K562 (cell line): ENCODE results near the gene ZZZ3. TPM values are rescaled to one million over a fixed set of nuclear protein-coding genes. Genes with fewer than 3 reads are reported as not detected.
A peak's percentile ranks its signal among the peaks of the same experiment; 100 is the strongest.

Experiments used
- ATF2 ChIP-seq: sonication (generic); formaldehyde crosslinking; IDR thresholded peaks from 2 replicates; pipeline ENCODE4 v1.8.1; 2022; ENCODE audit warnings: missing genetic modification reagents
- ATF3 ChIP-seq, 2 experiments: fragments of 450-650 bp in 1 of 2; sonication (generic) in 1 of 2; formaldehyde crosslinking in 1 of 2; IDR thresholded peaks in 1 of 2; conservative IDR thresholded peaks in 1 of 2; 2 replicates each; pipeline versions ENCODE4 v1.6.1 to v1.8.1; 2016 to 2023; ENCODE audit warnings: mild to moderate bottlenecking in 2 of 2, moderate library complexity in 2 of 2, inconsistent platforms in 1 of 2, missing genetic modification reagents in 1 of 2
- DPF2 ChIP-seq: fragments of 450-650 bp; IDR thresholded peaks from 2 replicates; pipeline ENCODE4 v1.6.1; 2016
- E2F5 ChIP-seq: sonication (generic); formaldehyde crosslinking; IDR thresholded peaks from 2 replicates; pipeline ENCODE4 v1.8.0; 2022; ENCODE audit warnings: mild to moderate bottlenecking, missing genetic modification reagents
- FOXK2 ChIP-seq, 2 experiments: fragments of 450-650 bp; IDR thresholded peaks in 1 of 2; conservative IDR thresholded peaks in 1 of 2; 2 replicates each; pipeline ENCODE4 v1.6.1; 2016; ENCODE audit warnings: low read depth in 2 of 2, mild to moderate bottlenecking in 1 of 2
- FOXP1 ChIP-seq: sonication (generic); formaldehyde crosslinking; IDR thresholded peaks from 2 replicates; pipeline ENCODE4 v1.8.0; 2022; ENCODE audit warnings: mild to moderate bottlenecking, missing genetic modification reagents
- HLTF ChIP-seq: fragments of 450-650 bp; IDR thresholded peaks from 2 replicates; pipeline ENCODE4 v1.6.1; 2016
- JUND ChIP-seq, 2 experiments: IDR thresholded peaks; 2 replicates in 1 of 2; 3 replicates in 1 of 2; pipeline ENCODE4 v1.6.1; 2011; ENCODE audit warnings: borderline replicate concordance in 2 of 2, low read depth in 2 of 2, low read length in 2 of 2, improper control_type of control experiment in 1 of 2, missing biosample characterization in 1 of 2, missing genetic modification characterization in 1 of 2, missing genetic modification reagents in 1 of 2
- KAT2B ChIP-seq: IDR thresholded peaks from one replicate; pipeline ENCODE4 v1.6.1; 2012; ENCODE audit warnings: low read depth, mild to moderate bottlenecking, control low read depth, inconsistent platforms, low read length, moderate library complexity
- MBD2 ChIP-seq: sonication (generic); IDR thresholded peaks from 2 replicates; pipeline ENCODE4 v1.6.1; 2016; ENCODE audit warnings: low read depth, borderline replicate concordance
- MEF2D ChIP-seq: conservative IDR thresholded peaks from 2 replicates; pipeline ENCODE4 v1.6.1; 2016; ENCODE audit warnings: low read depth, missing genetic modification characterization, missing compliant biosample characterization
- MYC ChIP-seq, 2 experiments: fragments of 250-450 bp in 1 of 2; sonication (Bioruptor Pico) in 1 of 2; IDR thresholded peaks; 2 replicates each; pipeline versions ENCODE4 v1.5.1 to v1.6.1; 2012 to 2021; ENCODE audit warnings: low read depth in 2 of 2, borderline replicate concordance in 1 of 2, improper control_type of control experiment in 1 of 2, low read length in 1 of 2, mild to moderate bottlenecking in 1 of 2, moderate library complexity in 1 of 2
- PBX2 ChIP-seq, 2 experiments: IDR thresholded peaks in 1 of 2; conservative IDR thresholded peaks in 1 of 2; 2 replicates each; pipeline ENCODE4 v1.6.1; 2016; ENCODE audit warnings: low read depth in 2 of 2, mild to moderate bottlenecking in 1 of 2, missing compliant biosample characterization in 1 of 2, missing genetic modification characterization in 1 of 2, moderate library complexity in 1 of 2
- SMAD3 ChIP-seq: fragments of 450-650 bp; formaldehyde crosslinking; conservative IDR thresholded peaks from 2 replicates; pipeline ENCODE4 v1.4.0; 2020; ENCODE audit warnings: mild to moderate bottlenecking
- SNRNP70 ChIP-seq: fragments of 200-400 bp; formaldehyde crosslinking; optimal IDR thresholded peaks from 2 replicates; pipeline ENCODE3; 2017; ENCODE audit warnings: low read depth, low read length
- TCF7 ChIP-seq: sonication (generic); IDR thresholded peaks from 2 replicates; pipeline ENCODE4 v1.6.1; 2016; ENCODE audit warnings: antibody characterized with exemption, borderline replicate concordance
- ZEB2 ChIP-seq: fragments of 450-650 bp; IDR thresholded peaks from 2 replicates; pipeline ENCODE4 v1.6.1; 2016
- ZNF140 ChIP-seq: fragments of 250-450 bp; sonication (Bioruptor Pico); IDR thresholded peaks from 2 replicates; pipeline ENCODE4 v1.8.0; 2021; ENCODE audit warnings: moderate library complexity, mild to moderate bottlenecking, inconsistent platforms
- ZNF507 ChIP-seq: conservative IDR thresholded peaks from 2 replicates; pipeline ENCODE4 v1.6.1; 2017; ENCODE audit warnings: missing genetic modification characterization, missing compliant biosample characterization
- polyA plus RNA-seq, 8 experiments: library from polyadenylated mRNA; depleted of rRNA in 4 of 8; stranded (reverse) in 5 of 8; unstranded in 3 of 8; fragments of >200 nt; fragmentation: Nextera tagmentation in 2 of 8; fragmentation: Illumina TruSeq in 1 of 8; extraction: Ambion mirVana in 2 of 8; extraction: Trizol in 1 of 8; gene quantifications; 2 replicates each; pipeline versions ENCODE4 v1.2.1 to v1.2.3, GENCODE V29; 2011 to 2014; ENCODE audit warnings: inconsistent platforms in 1 of 8, missing spikeins in 1 of 8
- total RNA-seq, 7 experiments: library from RNA; depleted of rRNA in 6 of 7; stranded (reverse); fragments of >200 nt in 6 of 7; fragmentation: Illumina TruSeq in 2 of 7; extraction: Trizol in 2 of 7; gene quantifications; 2 replicates each; pipeline versions ENCODE4 v1.2.1 to v1.2.3, GENCODE V29; 2011 to 2021; ENCODE audit warnings: low replicate concordance in 1 of 7
- TF ChIP-seq, protein P1 (sequence below): IDR thresholded peaks from 2 replicates; pipeline ENCODE4 v1.6.1; 2012; ENCODE audit warnings: low read depth, low read length, improper control_type of control experiment, borderline replicate concordance

Gene ZZZ3
- total and polyA plus RNA-seq, 9 of the 15 experiments (the other 6 are each of a cell fraction or from before 2014, with no cell fraction given): 13.9 to 64.0 (median 36.7) TPM

DNA sequence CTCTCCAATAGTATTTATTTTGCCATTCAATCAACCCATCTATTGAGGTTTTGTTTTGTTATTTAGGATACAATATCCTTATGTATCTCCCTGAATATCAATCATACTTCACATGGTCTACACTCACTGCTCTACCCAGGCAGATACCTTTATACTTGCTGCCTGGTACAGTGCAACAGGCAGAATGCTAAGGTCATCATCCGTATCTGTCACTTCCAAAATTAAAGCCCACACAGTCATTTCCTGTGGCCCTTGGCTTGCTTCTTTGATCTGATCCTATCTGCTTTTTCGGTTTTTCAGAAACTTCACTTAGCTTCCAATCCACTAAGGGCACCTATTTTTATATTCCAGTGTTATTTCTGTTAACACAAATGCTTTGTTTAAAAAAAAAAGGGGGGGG, 22.3 kb upstream of the ZZZ3 start (continued):
- TF ChIP-seq TCF7: 0 out of 2 replicates have a peak, but pooled peaks have one; percentile 55
- TF ChIP-seq ZEB2: peak; percentile 48; the same call in 1 of the 2 replicates
- TF ChIP-seq, protein P1, sequence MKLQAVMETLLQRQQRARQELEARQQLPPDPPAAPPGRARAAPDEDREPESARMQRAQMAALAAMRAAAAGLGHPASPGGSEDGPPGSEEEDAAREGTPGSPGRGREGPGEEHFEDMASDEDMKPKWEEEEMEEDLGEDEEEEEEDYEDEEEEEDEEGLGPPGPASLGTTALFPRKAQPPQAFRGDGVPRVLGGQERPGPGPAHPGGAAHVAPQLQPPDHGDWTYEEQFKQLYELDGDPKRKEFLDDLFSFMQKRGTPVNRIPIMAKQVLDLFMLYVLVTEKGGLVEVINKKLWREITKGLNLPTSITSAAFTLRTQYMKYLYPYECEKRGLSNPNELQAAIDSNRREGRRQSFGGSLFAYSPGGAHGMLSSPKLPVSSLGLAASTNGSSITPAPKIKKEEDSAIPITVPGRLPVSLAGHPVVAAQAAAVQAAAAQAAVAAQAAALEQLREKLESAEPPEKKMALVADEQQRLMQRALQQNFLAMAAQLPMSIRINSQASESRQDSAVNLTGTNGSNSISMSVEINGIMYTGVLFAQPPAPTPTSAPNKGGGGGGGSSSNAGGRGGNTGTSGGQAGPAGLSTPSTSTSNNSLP: peak; percentile 86; the same call in 1 of the 2 replicates
- no peak for TF ChIP-seq FOXP1 (CRISPR knock-in tag)
- no peak for TF ChIP-seq MEF2D (tag)
- no peak for TF ChIP-seq KAT2B
- peak; percentile 91 for TF ChIP-seq DPF2
- peak; percentile 40; the same call in 1 of the 2 replicates for TF ChIP-seq JUND (IDR thresholded peaks at IDR 0.05; ENCODE audit: borderline replicate concordance, low read depth, low read length)
- no peak; the same call in 2 of the 3 replicates for TF ChIP-seq JUND (tag; IDR thresholded peaks at IDR 0.05; ENCODE audit: borderline replicate concordance, low read depth, low read length)
- no peak for TF ChIP-seq E2F5 (CRISPR knock-in tag)
- TF ChIP-seq ZNF140 (CRISPR knock-in tag): no peak
- peak; percentile 20; the same call in 1 of the 2 replicates for TF ChIP-seq MBD2
- TF ChIP-seq FOXK2 (conservative IDR thresholded peaks at IDR 0.05 in 1 of 2, IDR thresholded peaks at IDR 0.05 in 1 of 2; ENCODE audit: low read depth in 2 of 2): no peak
- TF ChIP-seq HLTF: no peak
- TF ChIP-seq ZNF507: no peak
- no peak for TF ChIP-seq SNRNP70
- TF ChIP-seq SMAD3 (CRISPR knock-in tag): no peak
- no peak for TF ChIP-seq ATF2 (CRISPR knock-in tag)
- no peak for TF ChIP-seq MYC (IDR thresholded peaks at IDR 0.05; ENCODE audit: low read depth, low read length)
- TF ChIP-seq MYC (CRISPR knock-in tag; IDR thresholded peaks at IDR 0.05; ENCODE audit: borderline replicate concordance, low read depth): no peak
- peak; percentile 43; the same call in 1 of the 2 replicates for TF ChIP-seq ATF3 (IDR thresholded peaks at IDR 0.05)
- TF ChIP-seq ATF3 (CRISPR knock-in tag; conservative IDR thresholded peaks at IDR 0.05): no peak
- no peak for TF ChIP-seq PBX2 (CRISPR knock-in tag; IDR thresholded peaks at IDR 0.05; ENCODE audit: low read depth)
- peak; percentile 53 for TF ChIP-seq PBX2 (tag; conservative IDR thresholded peaks at IDR 0.05; ENCODE audit: low read depth)
